HepG2 (cell line): ENCODE data around the gene CALY. TPM values are rescaled to one million over a fixed set of nuclear protein-coding genes. Genes with fewer than 3 reads are reported as not detected.
A peak's percentile ranks its signal among the peaks of the same experiment; 100 is the strongest.

Experiments used
- CEBPB ChIP-seq: IDR thresholded peaks from 2 replicates; pipeline ENCODE4 v1.6.1; 2011; ENCODE audit warnings: low read depth, low read length, improper control_type of control experiment, borderline replicate concordance
- GPN1 ChIP-seq: sonication (generic); formaldehyde crosslinking; IDR thresholded peaks from 2 replicates; pipeline ENCODE4 v1.5.1; 2020; ENCODE audit warnings: missing genetic modification reagents, borderline replicate concordance
- IKZF5 ChIP-seq: IDR thresholded peaks from 2 replicates; pipeline ENCODE4 v1.6.1; 2018; ENCODE audit warnings: missing genetic modification reagents, mild to moderate bottlenecking, missing compliant biosample characterization
- MXD1 ChIP-seq: sonication (generic); formaldehyde crosslinking; IDR thresholded peaks from 2 replicates; pipeline ENCODE4 v1.4.0; 2020; ENCODE audit warnings: mild to moderate bottlenecking, missing genetic modification reagents
- NFAT5 ChIP-seq: sonication (generic); formaldehyde crosslinking; IDR thresholded peaks from 2 replicates; pipeline ENCODE4 v1.4.0; 2020; ENCODE audit warnings: missing genetic modification reagents
- ONECUT2 ChIP-seq: sonication (generic); formaldehyde crosslinking; IDR thresholded peaks from 2 replicates; pipeline ENCODE4 v1.4.0; 2020; ENCODE audit warnings: missing genetic modification reagents
- RBM22 ChIP-seq: fragments of 200-400 bp; formaldehyde crosslinking; optimal IDR thresholded peaks from 2 replicates; pipeline ENCODE3; 2017; ENCODE audit warnings: mild to moderate bottlenecking, low read length, moderate library complexity
- REPIN1 ChIP-seq: sonication (generic); formaldehyde crosslinking; IDR thresholded peaks from 2 replicates; pipeline ENCODE4 v1.8.0; 2022; ENCODE audit warnings: missing genetic modification reagents, low read depth, mild to moderate bottlenecking, borderline replicate concordance
- SMAD3 ChIP-seq: sonication (generic); formaldehyde crosslinking; IDR thresholded peaks from 2 replicates; pipeline ENCODE4 v1.4.0; 2020; ENCODE audit warnings: missing genetic modification reagents
- TBP ChIP-seq: sonication (generic); formaldehyde crosslinking; IDR thresholded peaks from 2 replicates; pipeline ENCODE4 v1.5.0; 2020; ENCODE audit warnings: missing genetic modification reagents
- ZEB1 ChIP-seq: IDR thresholded peaks from 2 replicates; pipeline ENCODE4 v1.6.1; 2012; ENCODE audit warnings: mild to moderate bottlenecking, low read depth, inconsistent platforms; ENCODE audit not compliant: insufficient replicate concordance
- ZNF143 ChIP-seq: sonication (generic); formaldehyde crosslinking; IDR thresholded peaks from 2 replicates; pipeline ENCODE4 v1.4.0; 2020; ENCODE audit warnings: missing genetic modification reagents
- ZNF207 ChIP-seq: fragments of 450-650 bp; IDR thresholded peaks from 2 replicates; pipeline ENCODE4 v1.6.1; 2016; ENCODE audit warnings: antibody characterized with exemption, borderline replicate concordance
- ZNF331 ChIP-seq: sonication (generic); formaldehyde crosslinking; IDR thresholded peaks from 2 replicates; pipeline ENCODE4 v1.4.0; 2020; ENCODE audit warnings: missing genetic modification reagents
- ZNF556 ChIP-seq: sonication (generic); formaldehyde crosslinking; IDR thresholded peaks from 2 replicates; pipeline ENCODE4 v1.4.0; 2020; ENCODE audit warnings: mild to moderate bottlenecking, missing genetic modification reagents, borderline replicate concordance
- ZNF562 ChIP-seq: sonication (generic); formaldehyde crosslinking; IDR thresholded peaks from 2 replicates; pipeline ENCODE4 v1.8.0; 2022; ENCODE audit warnings: missing genetic modification reagents, borderline replicate concordance
- ZNF687 ChIP-seq: sonication (generic); formaldehyde crosslinking; IDR thresholded peaks from 2 replicates; pipeline ENCODE4 v1.5.1; 2020; ENCODE audit warnings: mild to moderate bottlenecking, missing genetic modification reagents, moderate library complexity
- ZNF740 ChIP-seq: sonication (generic); formaldehyde crosslinking; IDR thresholded peaks from 2 replicates; pipeline ENCODE4 v1.4.0; 2020; ENCODE audit warnings: missing genetic modification reagents
- ZNF776 ChIP-seq: sonication (generic); formaldehyde crosslinking; IDR thresholded peaks from 2 replicates; pipeline ENCODE4 v1.4.0; 2020; ENCODE audit warnings: mild to moderate bottlenecking, missing genetic modification reagents
- polyA plus RNA-seq, 8 experiments: library from polyadenylated mRNA; depleted of rRNA in 3 of 8; stranded (reverse) in 7 of 8; unstranded in 1 of 8; fragments of >200 nt; fragmentation: Illumina TruSeq in 4 of 8; extraction: Trizol in 4 of 8; gene quantifications; 2 replicates each; pipeline versions ENCODE4 v1.2.1 to v1.2.3, GENCODE V29; 2011 to 2016; ENCODE audit warnings: low read depth in 4 of 8, missing spikeins in 1 of 8, mixed read lengths in 1 of 8; ENCODE audit not compliant: insufficient read depth in 1 of 8
- total RNA-seq, 5 experiments: library from RNA; depleted of rRNA; stranded (reverse); fragments of >200 nt; fragmentation: Illumina TruSeq; extraction: Trizol; gene quantifications; 2 replicates each; pipeline ENCODE4 v1.2.3, GENCODE V29; 2016; ENCODE audit warnings: low read depth in 1 of 5

Gene CALY
- total and polyA plus RNA-seq, 2 of the 13 experiments (the other 11 are each of a cell fraction or from before 2014, with no cell fraction given) = 0.08 TPM; not detected in 1

GRCh38 chr10:133353202-133353959, 16.7 kb upstream of the CALY start (continued):
- TF ChIP-seq ZNF687 (CRISPR knock-in tag) (peak; percentile 16; the same call in 1 of the 2 replicates), ONECUT2 (CRISPR knock-in tag) (no peak), TBP (no peak), RBM22 (peak; percentile 26), NFAT5 (no peak), ZNF740 (CRISPR knock-in tag) (no peak), ZNF331 (CRISPR knock-in tag) (no peak), ZEB1 (no peak), GPN1 (no peak), REPIN1 (CRISPR knock-in tag) (no peak), CEBPB (no peak), MXD1 (CRISPR knock-in tag) (no peak), ZNF776 (CRISPR knock-in tag) (no peak), ZNF143 (no peak), ZNF207 (no peak), SMAD3 (no peak), IKZF5 (no peak), ZNF556 (CRISPR knock-in tag) (no peak), ZNF562 (no peak)
